PFSK-1 (cell line): Measurements from ENCODE around the gene FDX2.

Source experiments
- FOXP2 ChIP-seq: optimal IDR thresholded peaks from 2 replicates; pipeline ENCODE3; 2011; ENCODE audit warnings: borderline replicate concordance, control low read depth, inconsistent platforms; ENCODE audit not compliant: insufficient read depth; ENCODE audit errors: extremely low read length, extremely low read depth
- POLR2AphosphoS5 ChIP-seq: IDR thresholded peaks from 2 replicates; pipeline ENCODE4 v1.6.1; 2012; ENCODE audit warnings: low read depth, mild to moderate bottlenecking, control low read depth, low read length, moderate library complexity
- REST ChIP-seq, 2 experiments: IDR thresholded peaks; 2 replicates each; pipeline versions ENCODE4 v1.6.1 to v1.8.0; 2011 to 2012; ENCODE audit warnings: low read depth in 2 of 2, low read length in 2 of 2, control low read depth in 1 of 2, inconsistent platforms in 1 of 2, mild to moderate bottlenecking in 1 of 2, moderate library complexity in 1 of 2; ENCODE audit not compliant: insufficient read depth in 1 of 2
- SIN3A ChIP-seq: IDR thresholded peaks from 2 replicates; pipeline ENCODE4 v1.6.1; 2012; ENCODE audit warnings: mild to moderate bottlenecking, low read length, moderate library complexity, borderline replicate concordance; ENCODE audit not compliant: insufficient read depth
- TAF1 ChIP-seq: IDR thresholded peaks from 2 replicates; pipeline ENCODE4 v1.6.1; 2012; ENCODE audit warnings: low read length, control low read depth, borderline replicate concordance; ENCODE audit not compliant: insufficient read depth

FDX2 gene

DNA sequence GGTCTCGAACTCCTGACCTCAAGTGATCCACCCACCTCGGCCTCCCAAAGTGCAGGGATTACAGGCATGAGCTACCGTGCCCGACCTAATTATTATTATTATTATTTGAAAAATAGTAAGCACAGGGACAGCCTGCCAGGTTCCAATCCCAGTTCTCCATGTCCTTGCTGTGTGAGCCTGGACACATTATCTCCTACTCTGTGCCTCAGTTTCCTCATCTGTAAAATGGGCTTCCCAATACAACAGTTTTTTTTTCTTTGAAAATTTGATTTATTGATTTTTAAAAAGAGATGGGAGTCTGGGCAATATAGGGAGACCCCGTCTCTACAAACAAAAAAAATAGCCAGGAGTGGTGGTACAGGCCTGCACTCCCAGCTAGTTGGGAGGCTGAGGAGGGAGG lies 9.5 kb downstream of the FDX2 start:
- TF ChIP-seq POLR2AphosphoS5, result no peak
- TF ChIP-seq SIN3A, result no peak
- no peak for TF ChIP-seq REST (IDR thresholded peaks at IDR 0.05; ENCODE audit: insufficient read depth in 1 of 2, low read depth in 2 of 2, low read length in 2 of 2)
- TF ChIP-seq TAF1, result no peak
- no peak for TF ChIP-seq FOXP2

DNA sequence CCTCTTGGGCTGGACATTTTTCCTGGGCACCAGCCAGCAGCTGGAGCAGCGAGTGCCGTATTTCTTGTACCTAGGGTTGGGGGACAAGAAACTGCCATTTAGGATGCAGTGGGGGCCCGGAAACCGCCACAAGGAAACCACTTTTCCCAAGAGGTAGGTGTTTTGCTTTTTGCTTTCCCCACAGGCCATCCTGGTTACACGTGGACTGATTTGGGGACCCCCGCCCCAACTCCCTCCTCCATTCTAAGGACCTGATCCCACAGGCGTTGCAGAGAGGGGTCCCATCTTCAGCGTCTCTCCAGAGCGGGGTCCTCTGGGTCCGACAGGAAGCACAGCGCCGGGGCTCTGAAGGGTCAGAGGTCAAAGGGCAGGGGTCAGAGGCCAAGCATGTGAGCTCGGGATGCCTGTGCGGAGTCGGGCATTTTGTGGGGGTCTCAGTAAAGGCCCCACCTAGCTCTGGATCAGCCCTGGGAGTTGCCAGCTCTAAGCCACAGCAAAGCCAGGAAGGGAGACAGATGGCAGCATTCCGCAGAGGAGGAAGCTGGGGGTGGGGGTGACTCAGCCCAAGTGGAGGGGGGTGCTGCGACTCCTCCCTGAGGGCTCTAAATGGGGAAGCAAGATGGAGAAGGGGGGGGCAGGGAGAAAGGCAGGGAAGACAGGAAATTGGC lies 10.5 kb downstream of the FDX2 start:
- no peak for TF ChIP-seq SIN3A
- no peak for TF ChIP-seq POLR2AphosphoS5
- TF ChIP-seq REST (IDR thresholded peaks at IDR 0.05; ENCODE audit: insufficient read depth in 1 of 2, low read depth in 2 of 2, low read length in 2 of 2), result no peak
- TF ChIP-seq TAF1, result no peak
- no peak for TF ChIP-seq FOXP2

DNA sequence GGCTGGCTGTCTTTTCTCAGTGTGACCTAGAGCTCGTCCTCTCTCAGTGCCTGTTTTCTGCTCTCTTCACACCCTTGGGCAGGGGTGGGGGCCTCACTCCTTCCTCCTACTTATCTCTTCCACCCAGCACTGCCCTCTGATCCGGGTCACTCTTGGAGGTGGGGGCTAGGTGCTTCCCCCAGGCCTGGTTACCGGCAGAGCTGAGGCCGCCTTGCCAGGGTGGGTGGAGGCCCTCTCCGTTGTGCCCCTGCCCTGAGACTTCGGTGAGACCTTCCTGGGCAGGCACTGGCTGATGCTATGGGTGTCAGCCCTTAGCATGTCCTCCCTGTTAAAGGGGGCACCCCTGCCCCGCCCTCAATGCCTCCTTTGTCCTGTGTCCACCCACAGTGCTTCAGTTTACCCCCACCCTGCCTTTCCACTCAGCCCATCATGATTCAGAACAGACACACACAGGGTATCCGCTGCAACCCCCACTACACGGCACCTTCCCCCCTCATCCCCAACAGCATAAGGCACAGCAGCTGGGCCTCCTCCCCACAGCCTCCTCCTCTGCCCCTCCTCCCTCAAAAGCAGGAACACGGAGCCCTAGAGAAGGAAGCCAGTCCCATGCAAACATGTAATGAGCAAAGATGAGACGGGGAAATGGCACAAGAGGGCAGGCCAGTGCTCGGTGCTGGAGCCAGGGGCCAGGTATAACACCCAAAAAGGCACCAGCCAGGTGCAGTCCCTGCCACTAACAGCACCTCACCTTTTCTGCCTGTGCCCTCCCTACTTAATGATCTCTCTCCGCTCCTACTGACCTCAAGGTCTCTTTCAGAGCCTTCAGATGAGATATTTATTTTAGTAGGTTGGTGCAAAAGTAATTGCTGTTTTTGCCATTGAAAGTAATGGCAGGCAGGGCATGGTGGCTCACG lies 16.0 kb downstream of the FDX2 start:
- no peak for TF ChIP-seq POLR2AphosphoS5
- TF ChIP-seq SIN3A, result no peak
- no peak for TF ChIP-seq TAF1
- TF ChIP-seq FOXP2, result no peak
- TF ChIP-seq REST (IDR thresholded peaks at IDR 0.05; ENCODE audit: insufficient read depth in 1 of 2, low read depth in 2 of 2, low read length in 2 of 2), result no peak

- TF ChIP-seq REST (IDR thresholded peaks at IDR 0.05; ENCODE audit: insufficient read depth in 1 of 2, low read depth in 2 of 2, low read length in 2 of 2), result no peak
- TF ChIP-seq TAF1, result no peak
- TF ChIP-seq FOXP2, result no peak
Observed at GRCh38 chr19:10295847-10296591, 19.8 kb downstream of the FDX2 start.
